H1 (cell line): ENCODE results near the gene WDSUB1. TPM values are rescaled to one million over a fixed set of nuclear protein-coding genes. Genes with fewer than 3 reads are reported as not detected.
A peak's percentile ranks its signal among the peaks of the same experiment; 100 is the strongest.

ENCODE experiments used
- CTCF ChIA-PET: fragments of 300-600 bp; sonication (Branson Sonifier 250); formaldehyde crosslinking; loops from one replicate; lab custom pipeline; 2021; ENCODE audit not compliant: partially characterized antibody; lab: Charles Lee
- POLR2A ChIA-PET: fragments of 300-600 bp; sonication (Branson Sonifier 250); formaldehyde crosslinking; loops from one replicate; lab custom pipeline; 2021; ENCODE audit warnings: inconsistent platforms; ENCODE audit not compliant: partially characterized antibody; lab: Charles Lee
- DNase-seq, 2 experiments: peaks; one replicate each; pipeline versions ENCODE4 v3.0.0 to v3.0.0-alpha.2; 2010 to 2022; ENCODE audit warnings: low spot score in 2 of 2, low read depth in 1 of 2, mixed read lengths in 1 of 2
- FAIRE-seq: peaks from 2 replicates; lab custom pipeline; 2011; peaks lifted over from hg19 to GRCh38; lab: Jason Lieb, UNC
- H2AFZ ChIP-seq: 2 replicates; pipeline ENCODE4 v1.8.1; 2012; ENCODE audit warnings: low read length, inconsistent platforms
- H2AK5ac ChIP-seq: 2 replicates; pipeline ENCODE4 v1.6.1; 2013; ENCODE audit warnings: low read depth, low read length
- H2BK120ac ChIP-seq: replicated peaks from 2 replicates; pipeline ENCODE3; 2013; ENCODE audit warnings: low read depth, low read length, inconsistent platforms
- H2BK12ac ChIP-seq: 2 replicates; pipeline ENCODE4 v1.6.1; 2013; ENCODE audit warnings: low read depth, low read length
- H2BK15ac ChIP-seq: 2 replicates; pipeline ENCODE4 v1.6.1; 2013; ENCODE audit warnings: low read length
- H2BK20ac ChIP-seq: 2 replicates; pipeline ENCODE4 v1.6.1; 2013; ENCODE audit warnings: low read length
- H2BK5ac ChIP-seq: 2 replicates; pipeline ENCODE4 v1.6.1; 2013; ENCODE audit warnings: low read depth, low read length
- H3K14ac ChIP-seq: 2 replicates; pipeline ENCODE4 v1.6.1; 2013; ENCODE audit warnings: inconsistent platforms; ENCODE audit not compliant: insufficient read length
- H3K18ac ChIP-seq: 2 replicates; pipeline ENCODE4 v1.6.1; 2013; ENCODE audit warnings: low read length; ENCODE audit errors: extremely low read depth
- H3K23ac ChIP-seq: 2 replicates; pipeline ENCODE4 v1.6.1; 2013; ENCODE audit warnings: inconsistent platforms; ENCODE audit not compliant: insufficient read length
- H3K23me2 ChIP-seq: 2 replicates; pipeline ENCODE4 v1.6.1; 2013; ENCODE audit warnings: low read depth, low read length
- H3K27ac ChIP-seq: 2 replicates; pipeline ENCODE4 v1.6.1; 2011; ENCODE audit warnings: low read depth, low read length, inconsistent platforms
- H3K27me3 ChIP-seq, 4 experiments: replicated peaks in 1 of 4; 1 replicate in 1 of 4; 2 replicates in 3 of 4; pipeline versions ENCODE4 v1.6.1 to v1.8.1; 2011 to 2013; ENCODE audit warnings: low read length in 3 of 4, mild to moderate bottlenecking in 3 of 4, inconsistent platforms in 2 of 4, mixed read lengths in 2 of 4, moderate library complexity in 1 of 4; ENCODE audit not compliant: control insufficient read depth in 3 of 4, insufficient read depth in 3 of 4; ENCODE audit errors: extremely low read depth in 1 of 4
- H3K36me3 ChIP-seq, 4 experiments: 2 replicates each; pipeline versions ENCODE4 v1.6.1 to v1.8.1; 2011 to 2013; ENCODE audit warnings: mild to moderate bottlenecking in 4 of 4, low read length in 3 of 4, moderate library complexity in 2 of 4, control low read depth in 1 of 4, inconsistent platforms in 1 of 4; ENCODE audit not compliant: insufficient read depth in 4 of 4, control insufficient read depth in 2 of 4
- H3K4ac ChIP-seq: replicated peaks from 2 replicates; pipeline ENCODE3; 2013; ENCODE audit warnings: low read length, low read depth, mixed read lengths, inconsistent platforms; ENCODE audit not compliant: insufficient read length
- H3K4me1 ChIP-seq, 4 experiments: replicated peaks in 1 of 4; 1 replicate in 1 of 4; 2 replicates in 3 of 4; pipeline versions ENCODE4 v1.6.1 to v1.8.1; 2011 to 2013; ENCODE audit warnings: low read length in 3 of 4, inconsistent platforms in 2 of 4, mixed read lengths in 1 of 4; ENCODE audit not compliant: insufficient read depth in 4 of 4, control insufficient read depth in 3 of 4
- H3K4me2 ChIP-seq, 2 experiments: 2 replicates each; pipeline versions ENCODE4 v1.6.1 to v1.8.1; 2011 to 2013; ENCODE audit warnings: low read depth in 2 of 2, low read length in 2 of 2, control low read depth in 1 of 2, inconsistent platforms in 1 of 2, mild to moderate bottlenecking in 1 of 2; ENCODE audit not compliant: insufficient read depth in 1 of 2
- H3K4me3 ChIP-seq, 4 experiments: fragments of 200-600, 300-600 bp in 1 of 4; sonication (generic), shearing (Covaris generic), sonication (Bioruptor Twin) in 1 of 4; 2 replicates each; pipeline versions ENCODE4 v1.5.1 to v1.8.1; 2011 to 2016; ENCODE audit warnings: low read length in 4 of 4, low read depth in 3 of 4, control low read depth in 2 of 4, inconsistent platforms in 2 of 4, mild to moderate bottlenecking in 2 of 4, mixed read lengths in 1 of 4, moderate library complexity in 1 of 4; ENCODE audit not compliant: insufficient read depth in 2 of 4; ENCODE audit errors: extremely low read depth in 1 of 4
- H3K56ac ChIP-seq: replicated peaks from 2 replicates; pipeline ENCODE3; 2013; ENCODE audit warnings: low read depth, mild to moderate bottlenecking, mixed read lengths, low read length, inconsistent platforms; ENCODE audit not compliant: insufficient read length
- H3K79me1 ChIP-seq: 2 replicates; pipeline ENCODE4 v1.6.1; 2013; ENCODE audit warnings: low read depth, low read length, control low read depth
- H3K79me2 ChIP-seq, 2 experiments: 2 replicates each; pipeline versions ENCODE4 v1.6.1 to v1.8.1; 2012 to 2013; ENCODE audit warnings: low read length in 2 of 2, mild to moderate bottlenecking in 2 of 2, inconsistent platforms in 1 of 2; ENCODE audit not compliant: insufficient read depth in 2 of 2, control insufficient read depth in 1 of 2
- H3K9ac ChIP-seq, 4 experiments: replicated peaks in 1 of 4; 1 replicate in 1 of 4; 2 replicates in 3 of 4; pipeline versions ENCODE4 v1.6.1 to v1.8.1; 2011 to 2013; ENCODE audit warnings: low read depth in 3 of 4, low read length in 3 of 4, control low read depth in 2 of 4, mild to moderate bottlenecking in 2 of 4, moderate library complexity in 2 of 4, inconsistent platforms in 1 of 4; ENCODE audit errors: extremely low read depth in 1 of 4
- H3K9me3 ChIP-seq, 2 experiments: 2 replicates each; pipeline versions ENCODE4 v1.6.1 to v1.8.1; 2012 to 2013; ENCODE audit warnings: mild to moderate bottlenecking in 2 of 2, moderate library complexity in 2 of 2, control low read depth in 1 of 2, inconsistent platforms in 1 of 2, low read depth in 1 of 2, low read length in 1 of 2, mixed read lengths in 1 of 2; ENCODE audit not compliant: insufficient read depth in 2 of 2
- H4K20me1 ChIP-seq, 2 experiments: replicated peaks in 1 of 2; 2 replicates each; pipeline versions ENCODE3 to v1.8.1; 2011 to 2013; ENCODE audit warnings: inconsistent platforms in 2 of 2, low read length in 2 of 2, mild to moderate bottlenecking in 1 of 2; ENCODE audit not compliant: insufficient read depth in 2 of 2, control insufficient read depth in 1 of 2
- H4K5ac ChIP-seq: 2 replicates; pipeline ENCODE4 v1.6.1; 2013; ENCODE audit warnings: low read length, low read depth, mixed read lengths, inconsistent platforms; ENCODE audit not compliant: insufficient read length
- H4K8ac ChIP-seq: 2 replicates; pipeline ENCODE4 v1.8.0; 2013; ENCODE audit warnings: mild to moderate bottlenecking, moderate library complexity, low read length, inconsistent platforms; ENCODE audit not compliant: insufficient read depth; ENCODE audit errors: extremely low read depth
- H4K91ac ChIP-seq: replicated peaks from 2 replicates; pipeline ENCODE3; 2013; ENCODE audit warnings: low read length, mixed read lengths, inconsistent platforms; ENCODE audit not compliant: insufficient read length
- CREB1 ChIP-seq: IDR thresholded peaks from 2 replicates; pipeline ENCODE4 v1.6.1; 2012; ENCODE audit warnings: inconsistent platforms
- PHF8 ChIP-seq: fragments of 200-600 bp; sonication (generic); conservative IDR thresholded peaks from 2 replicates; pipeline ENCODE4 v1.7.1; 2012; ENCODE audit warnings: low read depth, mild to moderate bottlenecking, inconsistent platforms, low read length, moderate library complexity
- POLR2A ChIP-seq, 2 experiments: IDR thresholded peaks; 1 replicate in 1 of 2; 2 replicates in 1 of 2; pipeline ENCODE4 v1.6.1; 2011; ENCODE audit warnings: low read depth in 2 of 2, low read length in 2 of 2, mild to moderate bottlenecking in 2 of 2; ENCODE audit errors: control extremely low read depth in 1 of 2
- POLR2AphosphoS5 ChIP-seq: IDR thresholded peaks from 2 replicates; pipeline ENCODE4 v1.6.1; 2011; ENCODE audit warnings: low read depth, low read length
- RAD21 ChIP-seq, 2 experiments: IDR thresholded peaks in 1 of 2; conservative IDR thresholded peaks in 1 of 2; 2 replicates each; pipeline ENCODE4 v1.6.1; 2011; ENCODE audit warnings: low read depth in 2 of 2, low read length in 2 of 2, improper control_type of control experiment in 1 of 2, inconsistent platforms in 1 of 2, mild to moderate bottlenecking in 1 of 2, moderate library complexity in 1 of 2
- SP1 ChIP-seq: IDR thresholded peaks from 2 replicates; pipeline ENCODE4 v1.6.1; 2011; ENCODE audit warnings: low read depth, low read length
- SP4 ChIP-seq: IDR thresholded peaks from 2 replicates; pipeline ENCODE4 v1.6.1; 2012; ENCODE audit warnings: low read length, inconsistent platforms
- TAF7 ChIP-seq: optimal IDR thresholded peaks from 2 replicates; pipeline ENCODE3; 2011; ENCODE audit warnings: low read depth, mild to moderate bottlenecking, inconsistent platforms, low read length, moderate library complexity, borderline replicate concordance
- TBP ChIP-seq: IDR thresholded peaks from 2 replicates; pipeline ENCODE4 v1.6.1; 2011; ENCODE audit warnings: low read depth, low read length, improper control_type of control experiment
- WGBS, 2 experiments: shearing (Covaris generic) in 1 of 2; methylation state at CpG; one replicate each; pipeline versions ENCODE4 v1.1.6 to v1.1.7; 2013 to 2015; ENCODE audit warnings: low lambda C conversion rate in 2 of 2, mixed read lengths in 2 of 2, inconsistent platforms in 1 of 2, low coverage in 1 of 2, missing lambda C conversion rate in 1 of 2; ENCODE audit not compliant: insufficient replicate concordance in 2 of 2, insufficient coverage in 1 of 2, insufficient read length in 1 of 2; ENCODE audit errors: extremely low coverage in 1 of 2, missing lambda C conversion rate in 1 of 2; 5-methylcytosine and 5-hydroxymethylcytosine counted together
- polyA plus RNA-seq, 7 experiments: library from polyadenylated mRNA; depleted of rRNA in 3 of 7; stranded (reverse) in 5 of 7; unstranded in 2 of 7; fragments of >200 nt in 5 of 7; fragments of 200-250 nt in 2 of 7; gene quantifications; 1 replicate in 5 of 7; 2 replicates in 1 of 7; 4 replicates in 1 of 7; pipeline versions ENCODE4 v1.2.1 to v1.2.3, GENCODE V29; 2011 to 2013; ENCODE audit warnings: missing spikeins in 2 of 7, mixed read lengths in 2 of 7
- total RNA-seq: library from RNA; stranded (reverse); fragmentation: NEBNext Ultra II Directional; extraction: Animal tissue kit (Norgen Biotek cat#: 25700); gene quantifications from 2 replicates; pipeline ENCODE4 v1.2.1, GENCODE V29; 2021
- TF ChIP-seq, protein P1 (sequence below): IDR thresholded peaks from 2 replicates; pipeline ENCODE4 v1.6.1; 2012; ENCODE audit warnings: inconsistent platforms
- TF ChIP-seq, protein P2 (sequence below): IDR thresholded peaks from 2 replicates; pipeline ENCODE4 v1.6.1; 2012; ENCODE audit warnings: inconsistent platforms

The WDSUB1 gene
- total and polyA plus RNA-seq, 2 of the 8 experiments (the other 6 are each of a cell fraction or from before 2014, with no cell fraction given), result 5.5 to 8.0 TPM

GRCh38 chr2:159286709-159287441 lies 372 bp upstream of the WDSUB1 start:
- ChIA-PET POLR2A (interaction anchor here (0.7 to 2.2 kb wide), 13 partner anchors 9 to 775 kb away, joined by 3 to 9 read pairs (median 3); partner anchors contain the start of gene MARCHF7), CTCF (interaction anchor here (0.6 to 1.7 kb wide), 3 partner anchors 9 to 431 kb away, joined by 3 to 5 read pairs (median 4); no protein-coding TSS in a partner anchor)
- no peak overlapping the region for H2BK12ac ChIP-seq
- FAIRE-seq, result no peak
- peak overlapping the region; percentile 82 for H4K5ac ChIP-seq
- peak overlapping the region; percentile 81; the same call in 1 of the 2 replicates for H2BK15ac ChIP-seq
- whole genome bisulfite sequencing, 2 experiments, result 4% methylated on average over 34 of the region's 50 CpGs; no CpG with 5 or more reads in 1 of the 2 experiments
- peak overlapping the region; percentile 98 for H3K18ac ChIP-seq
- peak overlapping the region; percentile 31 for H4K91ac ChIP-seq
- H3K56ac ChIP-seq, result peak overlapping the region; percentile 84
- peaks cover 0 to 7% of the 10 kb centered on the region in 2 experiments; a peak in 2 of 4 replicates for H3K79me2 ChIP-seq
- no peak overlapping the region for H2AK5ac ChIP-seq
- peak overlapping the region; percentile 96 for H2BK5ac ChIP-seq
- H4K8ac ChIP-seq, result peak overlapping the region; percentile 98
- no peaks in the 10 kb centered on the region for H4K20me1 ChIP-seq
- peaks cover 10% of the 10 kb centered on the region; the same call in 1 of the 2 replicates for H3K23me2 ChIP-seq
- H3K27me3 ChIP-seq, result no peaks in the 10 kb centered on the region; a peak in 1 of 7 replicates
- H2BK20ac ChIP-seq, result no peak overlapping the region
- peak; percentile 95 to 99 for DNase-seq
- no peak overlapping the region for H3K23ac ChIP-seq
- no peak overlapping the region for H3K14ac ChIP-seq
- H3K9me3 ChIP-seq, result no peaks in the 10 kb centered on the region
- H3K4ac ChIP-seq, result no peak overlapping the region
- H2AFZ ChIP-seq, result peak overlapping the region; percentile 100
- H3K79me1 ChIP-seq, result no peaks in the 10 kb centered on the region; the same call in 1 of the 2 replicates
- no peaks in the 10 kb centered on the region for H3K36me3 ChIP-seq
- no peak overlapping the region for H2BK120ac ChIP-seq
- peak overlapping the region; percentile 92 to 97 for H3K4me2 ChIP-seq
- H3K4me1 ChIP-seq, result no peaks in the 10 kb centered on the region
- H3K4me3 ChIP-seq, result peak overlapping the region; percentile 67 to 83 (median 70)
- peak overlapping the region; percentile 86 for H3K27ac ChIP-seq
- peak overlapping the region in 3 of 4 experiments; percentile 67 to 96 (median 87); a peak in 6 of 7 replicates for H3K9ac ChIP-seq
- TF ChIP-seq POLR2AphosphoS5 (peak; percentile 78), RAD21 (IDR thresholded peaks at IDR 0.05 in 1 of 2, conservative IDR thresholded peaks at IDR 0.05 in 1 of 2; ENCODE audit: low read depth in 2 of 2, low read length in 2 of 2) (peak; percentile 1 to 30; a peak in 2 of 4 replicates), SP4 (0 out of 2 replicates have a peak, but pooled peaks have one; percentile 57), POLR2A (IDR thresholded peaks at IDR 0.05; ENCODE audit: control extremely low read depth in 1 of 2, low read depth in 2 of 2, low read length in 2 of 2) (peak in 1 of 2 experiments; percentile 90; a peak in 2 of 3 replicates), PHF8 (peak; percentile 30; the same call in 1 of the 2 replicates), TBP (peak; percentile 77), CREB1 (peak; percentile 70; the same call in 1 of the 2 replicates), TAF7 (peak; percentile 55), SP1 (peak; percentile 8; the same call in 1 of the 2 replicates)
- TF ChIP-seq, protein P1, sequence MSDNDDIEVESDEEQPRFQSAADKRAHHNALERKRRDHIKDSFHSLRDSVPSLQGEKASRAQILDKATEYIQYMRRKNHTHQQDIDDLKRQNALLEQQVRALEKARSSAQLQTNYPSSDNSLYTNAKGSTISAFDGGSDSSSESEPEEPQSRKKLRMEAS, result no peak
- TF ChIP-seq, protein P2, sequence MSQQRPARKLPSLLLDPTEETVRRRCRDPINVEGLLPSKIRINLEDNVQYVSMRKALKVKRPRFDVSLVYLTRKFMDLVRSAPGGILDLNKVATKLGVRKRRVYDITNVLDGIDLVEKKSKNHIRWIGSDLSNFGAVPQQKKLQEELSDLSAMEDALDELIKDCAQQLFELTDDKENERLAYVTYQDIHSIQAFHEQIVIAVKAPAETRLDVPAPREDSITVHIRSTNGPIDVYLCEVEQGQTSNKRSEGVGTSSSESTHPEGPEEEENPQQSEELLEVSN, result no peak
